NCI-H1436 treated with DMSO at 0.1 percent for 48 hours (cell line): Measurements from ENCODE around the gene ATP8B1.
A peak's percentile ranks its signal among the peaks of the same experiment; 100 is the strongest.

Source experiments
- DNase-seq: peaks from one replicate; lab custom pipeline; 2025; lab: John Stamatoyannopoulos, UW

ATP8B1 gene

GRCh38 chr18:57792631-57793301 is 10.3 kb downstream of the ATP8B1 start:
- peak; percentile 26 for DNase-seq

- DNase-seq = no peak
Measured at GRCh38 chr18:57791911-57792310, 11.2 kb downstream of the ATP8B1 start.

- no peak for DNase-seq
Measured at GRCh38 chr18:57791192-57791591, 11.9 kb downstream of the ATP8B1 start.

GRCh38 chr18:57790316-57790715 is 12.8 kb downstream of the ATP8B1 start:
- DNase-seq = no peak

- no peak for DNase-seq
Measured at GRCh38 chr18:57789759-57790158, 13.4 kb downstream of the ATP8B1 start.

GRCh38 chr18:57789090-57789489 is 14.0 kb downstream of the ATP8B1 start:
- no peak for DNase-seq

GRCh38 chr18:57787068-57787685 is 15.9 kb downstream of the ATP8B1 start:
- DNase-seq = no peak

GRCh38 chr18:57785751-57786437 is 17.2 kb downstream of the ATP8B1 start:
- no peak for DNase-seq

GRCh38 chr18:57784801-57785114 is 18.4 kb downstream of the ATP8B1 start:
- DNase-seq = no peak

GRCh38 chr18:57784034-57784800 is 18.9 kb downstream of the ATP8B1 start:
- no peak for DNase-seq

DNA sequence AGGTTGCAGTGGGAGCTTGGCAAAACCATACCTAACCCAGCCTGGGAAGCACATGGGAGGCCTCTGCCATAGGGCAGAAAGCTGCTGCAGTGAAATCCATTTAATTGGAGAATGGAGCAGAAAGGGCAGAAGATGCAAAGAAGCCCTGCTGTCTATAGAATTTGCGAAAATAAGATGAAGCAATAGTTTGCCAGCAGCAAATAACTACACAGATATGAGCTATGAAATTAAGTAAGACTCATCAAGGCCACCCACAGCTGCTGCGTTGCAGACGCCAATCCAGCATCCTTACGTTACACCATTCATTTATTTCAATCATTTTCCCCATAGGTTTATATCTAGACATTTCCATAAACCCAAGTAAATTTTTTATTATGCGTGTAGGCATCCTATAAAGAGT is 21.1 kb downstream of the ATP8B1 start:
- no peak for DNase-seq

GRCh38 chr18:57780706-57781347 is 22.3 kb downstream of the ATP8B1 start:
- no peak for DNase-seq

GRCh38 chr18:57780318-57780705 is 22.8 kb downstream of the ATP8B1 start:
- no peak for DNase-seq

- no peak for DNase-seq
Measured at GRCh38 chr18:57776767-57777166, 26.3 kb downstream of the ATP8B1 start.

- DNase-seq = no peak
Measured at GRCh38 chr18:57776354-57776753, 26.8 kb downstream of the ATP8B1 start.

GRCh38 chr18:57775937-57776336 is 27.2 kb downstream of the ATP8B1 start:
- no peak for DNase-seq

DNA sequence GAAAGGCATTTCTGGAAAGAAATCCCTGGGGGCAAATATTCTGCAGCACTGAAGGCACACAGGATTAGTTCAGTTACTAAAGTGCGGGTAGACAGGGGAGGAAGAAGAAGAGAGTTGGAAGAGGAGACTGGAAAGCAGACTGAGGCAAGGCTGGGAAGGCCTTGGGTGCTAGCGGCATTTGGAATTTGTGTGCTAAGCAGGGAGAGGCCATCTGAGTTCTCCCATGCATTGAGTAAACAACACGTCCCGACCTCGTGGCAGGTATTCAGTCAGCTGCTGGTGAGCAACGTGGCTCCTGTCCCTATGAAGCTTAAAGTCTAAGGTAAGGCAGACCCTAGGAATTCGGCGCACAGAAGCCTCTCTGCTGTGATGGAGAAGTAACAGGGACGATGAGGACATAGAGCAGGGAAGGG is 30.7 kb downstream of the ATP8B1 start:
- DNase-seq = no peak

DNA sequence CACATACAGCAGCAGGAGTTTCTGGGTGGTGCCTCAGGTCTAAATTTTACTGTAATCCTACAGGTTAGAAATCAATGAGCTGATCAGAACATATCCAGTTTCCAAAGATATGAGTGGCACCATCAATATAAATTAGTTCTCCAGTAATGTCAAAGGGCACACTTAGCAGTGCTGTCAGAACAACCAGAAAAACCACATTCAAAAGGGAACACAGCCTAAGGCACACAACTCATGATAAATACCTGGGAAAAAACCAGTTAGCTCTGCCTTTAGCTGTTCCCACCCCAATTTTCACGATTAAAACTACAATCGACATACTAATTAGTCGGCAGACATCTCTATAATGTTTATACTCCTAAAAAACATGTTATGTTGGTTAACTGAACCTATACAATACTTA is 31.5 kb downstream of the ATP8B1 start:
- DNase-seq = no peak

GRCh38 chr18:57771193-57771592 is 31.9 kb downstream of the ATP8B1 start:
- DNase-seq = no peak

GRCh38 chr18:57768537-57769326 is 34.4 kb downstream of the ATP8B1 start:
- DNase-seq = no peak

- DNase-seq = no peak
Measured at GRCh38 chr18:57767259-57768050, 35.7 kb downstream of the ATP8B1 start.
